NCI-H2029 (cell line): ENCODE data around the gene C21orf91.

ENCODE experiments used
- DNase-seq: peaks from one replicate; lab custom pipeline; 2025; lab: John Stamatoyannopoulos, UW

C21orf91 gene

GRCh38 chr21:17797967-17798366 is 21.2 kb downstream of the C21orf91 start:
- no peak for DNase-seq

GRCh38 chr21:17796503-17796902 is 22.7 kb downstream of the C21orf91 start:
- no peak for DNase-seq

GRCh38 chr21:17796037-17796403 is 23.1 kb downstream of the C21orf91 start:
- no peak for DNase-seq

- no peak for DNase-seq
Measured at GRCh38 chr21:17795146-17796036, 23.8 kb downstream of the C21orf91 start.

- DNase-seq = no peak
Measured at GRCh38 chr21:17794518-17795145, 24.5 kb downstream of the C21orf91 start.

GRCh38 chr21:17793246-17794123 is 25.7 kb downstream of the C21orf91 start:
- DNase-seq = no peak

GRCh38 chr21:17789656-17790055 is 29.5 kb downstream of the C21orf91 start:
- no peak for DNase-seq

GRCh38 chr21:17789069-17789468 is 30.1 kb downstream of the C21orf91 start:
- no peak for DNase-seq

- no peak for DNase-seq
Measured at GRCh38 chr21:17786851-17787181, 32.3 kb downstream of the C21orf91 start.

GRCh38 chr21:17786071-17786850 is 32.9 kb downstream of the C21orf91 start:
- no peak for DNase-seq

GRCh38 chr21:17785403-17785788 is 33.8 kb downstream of the C21orf91 start:
- no peak for DNase-seq

GRCh38 chr21:17784604-17785402 is 34.4 kb downstream of the C21orf91 start:
- no peak for DNase-seq

GRCh38 chr21:17784180-17784598 is 35.0 kb downstream of the C21orf91 start:
- no peak for DNase-seq

GRCh38 chr21:17783481-17784179 is 35.5 kb downstream of the C21orf91 start:
- no peak for DNase-seq

- no peak for DNase-seq
Measured at GRCh38 chr21:17783003-17783402, 36.2 kb downstream of the C21orf91 start.

- no peak for DNase-seq
Measured at GRCh38 chr21:17782051-17782450, 37.1 kb downstream of the C21orf91 start.

GRCh38 chr21:17781524-17781923 is 37.6 kb downstream of the C21orf91 start:
- DNase-seq = no peak

GRCh38 chr21:17780539-17780938 is 38.6 kb downstream of the C21orf91 start:
- DNase-seq = no peak

GRCh38 chr21:17779980-17780379 is 39.2 kb downstream of the C21orf91 start:
- no peak for DNase-seq

- DNase-seq = no peak
Measured at GRCh38 chr21:17779496-17779895, 39.7 kb downstream of the C21orf91 start.
